ENCODE data around the gene HTD2. TPM values are rescaled to one million over a fixed set of nuclear protein-coding genes. Genes with fewer than 3 reads are reported as not detected.

The HTD2 gene
- total RNA-seq, 1 experiment from 2014 or later, result 8.2 TPM

GRCh38 chr3:58322793-58323192 is 16.5 kb downstream of the HTD2 start:
- Histone ChIP-seq H3K27me3 (replicated peaks; ENCODE audit: control insufficient read depth, insufficient read depth, low read length) (no peaks in the 10 kb centered on the region), H3K36me3 (ENCODE audit: control insufficient read depth, insufficient read depth, low read length) (no peaks in the 10 kb centered on the region), H3K4me3 (ENCODE audit: low read depth, low read length) (no peak overlapping the region), H3K9me3 (no peaks in the 10 kb centered on the region), H3K4me1 (peaks cover 17% of the 10 kb centered on the region)
- TF ChIP-seq CTCF (IDR thresholded peaks at IDR 0.05; ENCODE audit: insufficient read depth in 1 of 2, low read depth in 1 of 2, low read length in 1 of 2, severe bottlenecking in 1 of 2, unreplicated experiment in 1 of 2), result no peak
- BruUV-seq (replicated peaks), result no TSS peak
- DNase-seq, result no peak
- Mint-ChIP-seq H3K36me3 (ENCODE audit: insufficient read depth, unreplicated experiment) (peaks cover 36% of the 10 kb centered on the region), H3K9me3 (ENCODE audit: unreplicated experiment) (no peaks in the 10 kb centered on the region), H3K4me3 (ENCODE audit: unreplicated experiment) (no peak overlapping the region), H3K27me3 (ENCODE audit: insufficient read depth, unreplicated experiment) (no peaks in the 10 kb centered on the region), H3K4me1 (ENCODE audit: low read depth, unreplicated experiment) (peaks cover 6% of the 10 kb centered on the region), H3K27ac (ENCODE audit: unreplicated experiment) (no peak overlapping the region)
- CTCF ChIA-PET, result no interaction called here
- intact Hi-C loops (cut with micrococcal nuclease; ENCODE audit: unreplicated experiment), result loop anchor here (10.0 kb wide), 1 partner anchor 312 kb away; no protein-coding TSS in a partner anchor
- POLR2A ChIA-PET, result no interaction called here

- ChIA-PET CTCF (interaction anchor here (2.3 kb wide), 1 partner anchor 18 kb away, joined by 8 read pairs; the partner anchor contains the start of genes HTD2 and RPP14), POLR2A (no interaction called here)
- Histone ChIP-seq H3K4me1 (peaks cover 17% of the 10 kb centered on the region), H3K36me3 (ENCODE audit: control insufficient read depth, insufficient read depth, low read length) (no peaks in the 10 kb centered on the region), H3K27me3 (replicated peaks; ENCODE audit: control insufficient read depth, insufficient read depth, low read length) (no peaks in the 10 kb centered on the region), H3K4me3 (ENCODE audit: low read depth, low read length) (no peak overlapping the region), H3K9me3 (no peaks in the 10 kb centered on the region)
- no peaks in the 10 kb centered on the region for H3K27me3 Mint-ChIP-seq (ENCODE audit: insufficient read depth, unreplicated experiment)
- H3K9me3 Mint-ChIP-seq (ENCODE audit: unreplicated experiment), result no peaks in the 10 kb centered on the region
- intact Hi-C loops (cut with micrococcal nuclease; ENCODE audit: unreplicated experiment), result loop anchor here (10.0 kb wide), 1 partner anchor 311 kb away; no protein-coding TSS in a partner anchor
- H3K27ac Mint-ChIP-seq (ENCODE audit: unreplicated experiment), result no peak overlapping the region
- TF ChIP-seq CTCF (IDR thresholded peaks at IDR 0.05; ENCODE audit: insufficient read depth in 1 of 2, low read depth in 1 of 2, low read length in 1 of 2, severe bottlenecking in 1 of 2, unreplicated experiment in 1 of 2), result no peak
- DNase-seq, result no peak
- H3K4me3 Mint-ChIP-seq (ENCODE audit: unreplicated experiment), result no peak overlapping the region
- H3K4me1 Mint-ChIP-seq (ENCODE audit: low read depth, unreplicated experiment), result peaks cover 6% of the 10 kb centered on the region
- H3K36me3 Mint-ChIP-seq (ENCODE audit: insufficient read depth, unreplicated experiment), result peaks cover 26% of the 10 kb centered on the region
- BruUV-seq (replicated peaks), result no TSS peak
These were observed 17.4 kb downstream of the HTD2 start for GRCh38 chr3:58323529-58324390.

GRCh38 chr3:58324391-58325390 is 18.4 kb downstream of the HTD2 start:
- Mint-ChIP-seq H3K9me3 (ENCODE audit: unreplicated experiment) (no peaks in the 10 kb centered on the region), H3K4me3 (ENCODE audit: unreplicated experiment) (no peak overlapping the region), H3K4me1 (ENCODE audit: low read depth, unreplicated experiment) (peaks cover 6% of the 10 kb centered on the region), H3K27ac (ENCODE audit: unreplicated experiment) (no peak overlapping the region), H3K27me3 (ENCODE audit: insufficient read depth, unreplicated experiment) (no peaks in the 10 kb centered on the region), H3K36me3 (ENCODE audit: insufficient read depth, unreplicated experiment) (peaks cover 18% of the 10 kb centered on the region)
- CTCF ChIA-PET, result interaction anchor here (0.6 to 2.3 kb wide), 3 partner anchors 18 to 209 kb away, joined by 3 to 8 read pairs (median 4); partner anchors contain the start of genes HTD2 and RPP14
- Histone ChIP-seq H3K27me3 (replicated peaks; ENCODE audit: control insufficient read depth, insufficient read depth, low read length) (no peaks in the 10 kb centered on the region), H3K9me3 (no peaks in the 10 kb centered on the region), H3K4me3 (ENCODE audit: low read depth, low read length) (no peak overlapping the region), H3K36me3 (ENCODE audit: control insufficient read depth, insufficient read depth, low read length) (no peaks in the 10 kb centered on the region), H3K4me1 (peaks cover 17% of the 10 kb centered on the region)
- no peak for TF ChIP-seq CTCF (IDR thresholded peaks at IDR 0.05; ENCODE audit: insufficient read depth in 1 of 2, low read depth in 1 of 2, low read length in 1 of 2, severe bottlenecking in 1 of 2, unreplicated experiment in 1 of 2)
- no peak for DNase-seq
- POLR2A ChIA-PET, result interaction anchor here (0.6 to 1.0 kb wide), 2 partner anchors 11 to 18 kb away, joined by 3 to 4 read pairs; partner anchors contain the start of genes HTD2 and RPP14
- BruUV-seq (replicated peaks), result no TSS peak
- intact Hi-C loops (cut with micrococcal nuclease; ENCODE audit: unreplicated experiment), result loop anchor here (5.0 to 10.0 kb wide), 2 partner anchors 213 to 310 kb away; partner anchors contain the start of gene ACOX2
